Measurements from ENCODE around the gene HBG1.

HBG1 gene

GRCh38 chr11:5288108-5288905 is 38.6 kb upstream of the HBG1 start:
- POLR2A ChIA-PET: no interaction called here
- Histone ChIP-seq H3K9me3 (ENCODE audit: control insufficient read depth, insufficient read depth, low read depth, low read length) (no peaks in the 10 kb centered on the region), H3K36me3 (ENCODE audit: control insufficient read depth in 2 of 2, insufficient read depth in 1 of 2, low read length in 2 of 2) (no peaks in the 10 kb centered on the region), H3K4me1 (ENCODE audit: control insufficient read depth, insufficient read depth, low read length) (no peaks in the 10 kb centered on the region), H3K4me3 (ENCODE audit: low read depth, low read length) (no peak overlapping the region), H3K27ac (ENCODE audit: extremely low read depth, low read depth, low read length) (no peak overlapping the region)
- CTCF ChIA-PET: interaction anchor here (0.6 kb wide), 1 partner anchor 523 kb away, joined by 4 read pairs; no protein-coding TSS in a partner anchor
- TF ChIP-seq ZNF473 (tag by site-specific recombination; IDR thresholded peaks at IDR 0.05): no peak
- TF ChIP-seq KLF8 (tag by site-specific recombination; IDR thresholded peaks at IDR 0.05): no peak
- TF ChIP-seq PBX3 (CRISPR knock-in tag; IDR thresholded peaks at IDR 0.05): no peak
- TF ChIP-seq WT1 (tag by site-specific recombination; IDR thresholded peaks at IDR 0.05): no peak
- TF ChIP-seq TRIM28 (IDR thresholded peaks at IDR 0.05; ENCODE audit: borderline replicate concordance, low read length): no peak
- no peak for TF ChIP-seq ZNF221 (tag by site-specific recombination; IDR thresholded peaks at IDR 0.05; ENCODE audit: borderline replicate concordance)
- TF ChIP-seq SCRT1 (tag by site-specific recombination; IDR thresholded peaks at IDR 0.05; ENCODE audit: borderline replicate concordance): no peak
- no peak for TF ChIP-seq ZNF629 (tag by site-specific recombination; IDR thresholded peaks at IDR 0.05)
- TF ChIP-seq TCF7L2 (IDR thresholded peaks at IDR 0.05; ENCODE audit: borderline replicate concordance, low read depth, low read length): no peak
- no peak for TF ChIP-seq MYNN (tag by site-specific recombination; IDR thresholded peaks at IDR 0.05; ENCODE audit: borderline replicate concordance)
- TF ChIP-seq ZNF302 (tag by site-specific recombination; IDR thresholded peaks at IDR 0.05; ENCODE audit: low read depth): no peak
- TF ChIP-seq ZNF394 (tag by site-specific recombination; IDR thresholded peaks at IDR 0.05; ENCODE audit: borderline replicate concordance): no peak
- no peak for TF ChIP-seq ZNF138 (tag by site-specific recombination; IDR thresholded peaks at IDR 0.05; ENCODE audit: borderline replicate concordance)

GRCh38 chr11:5286901-5287300 is 37.2 kb upstream of the HBG1 start:
- Histone ChIP-seq H3K4me3 (ENCODE audit: low read depth, low read length) (no peak overlapping the region), H3K27ac (ENCODE audit: extremely low read depth, low read depth, low read length) (no peak overlapping the region), H3K9me3 (ENCODE audit: control insufficient read depth, insufficient read depth, low read depth, low read length) (no peaks in the 10 kb centered on the region), H3K36me3 (ENCODE audit: control insufficient read depth in 2 of 2, insufficient read depth in 1 of 2, low read length in 2 of 2) (no peaks in the 10 kb centered on the region), H3K4me1 (ENCODE audit: control insufficient read depth, insufficient read depth, low read length) (no peaks in the 10 kb centered on the region)
- CTCF ChIA-PET: no interaction called here
- TF ChIP-seq EGR2 (tag by site-specific recombination; IDR thresholded peaks at IDR 0.05; ENCODE audit: low read depth) (no peak), GFI1B (tag by site-specific recombination; IDR thresholded peaks at IDR 0.05) (no peak), ZBTB26 (tag by site-specific recombination; optimal IDR thresholded peaks at IDR 0.05) (no peak)
- POLR2A ChIA-PET: no interaction called here

GRCh38 chr11:5286351-5286750 is 36.7 kb upstream of the HBG1 start:
- Histone ChIP-seq H3K36me3 (ENCODE audit: control insufficient read depth in 2 of 2, insufficient read depth in 1 of 2, low read length in 2 of 2) (no peaks in the 10 kb centered on the region), H3K27ac (ENCODE audit: extremely low read depth, low read depth, low read length) (no peak overlapping the region), H3K4me3 (ENCODE audit: low read depth, low read length) (no peak overlapping the region), H3K9me3 (ENCODE audit: control insufficient read depth, insufficient read depth, low read depth, low read length) (no peaks in the 10 kb centered on the region), H3K4me1 (ENCODE audit: control insufficient read depth, insufficient read depth, low read length) (no peaks in the 10 kb centered on the region)
- ChIA-PET CTCF (no interaction called here), POLR2A (no interaction called here)
- TF ChIP-seq ZNF596 (tag by site-specific recombination; IDR thresholded peaks at IDR 0.05): no peak
- TF ChIP-seq ZNF311 (tag by site-specific recombination; IDR thresholded peaks at IDR 0.05; ENCODE audit: borderline replicate concordance): no peak
- no peak for TF ChIP-seq ZNF302 (tag by site-specific recombination; IDR thresholded peaks at IDR 0.05; ENCODE audit: low read depth)
- TF ChIP-seq ZNF416 (tag by site-specific recombination; IDR thresholded peaks at IDR 0.05): no peak
- TF ChIP-seq ZSCAN30 (tag by site-specific recombination; IDR thresholded peaks at IDR 0.05): no peak
- no peak for TF ChIP-seq ZNF211 (tag by site-specific recombination; IDR thresholded peaks at IDR 0.05; ENCODE audit: low read depth)
- no peak for TF ChIP-seq ATF2 (tag by site-specific recombination; IDR thresholded peaks at IDR 0.05; ENCODE audit: low read depth)
- TF ChIP-seq MZF1 (tag by site-specific recombination; IDR thresholded peaks at IDR 0.05; ENCODE audit: borderline replicate concordance): no peak
- no peak for TF ChIP-seq MYNN (tag by site-specific recombination; IDR thresholded peaks at IDR 0.05; ENCODE audit: borderline replicate concordance)
- TF ChIP-seq ZNF843 (tag by site-specific recombination; IDR thresholded peaks at IDR 0.05): no peak
- TF ChIP-seq ZNF624 (tag by site-specific recombination; IDR thresholded peaks at IDR 0.05): no peak
- TF ChIP-seq ZNF629 (tag by site-specific recombination; IDR thresholded peaks at IDR 0.05): no peak
- no peak for TF ChIP-seq ZNF223 (tag by site-specific recombination; IDR thresholded peaks at IDR 0.05)
